ENCODE measurements around the gene MYADML2. TPM values are rescaled to one million over a fixed set of nuclear protein-coding genes. Genes with fewer than 3 reads are reported as not detected.

MYADML2 gene
- total RNA-seq (ENCODE audit: low replicate concordance) = not detected in 2 replicates

GRCh38 chr17:81947189-81947588, at the start of gene MYADML2:
TSS of gene MYADML2 (minus strand) at chr17:81947233. CDS start at chr17:81941741, 5,492 bp downstream.
- no peak within 1 kb of the TSS for H3K4me3 ChIP-seq (ENCODE audit: low read depth, low read length)
- no peak for TF ChIP-seq CTCF (IDR thresholded peaks at IDR 0.05; ENCODE audit: insufficient read depth, low read length)
- no peak for DNase-seq (ENCODE audit: low read depth)

- no peak overlapping the region for H3K4me3 ChIP-seq (ENCODE audit: low read depth, low read length)
- no peak for DNase-seq (ENCODE audit: low read depth)
- TF ChIP-seq CTCF (IDR thresholded peaks at IDR 0.05; ENCODE audit: insufficient read depth, low read length) = no peak
Observed at GRCh38 chr17:81996232-81996756, 49.3 kb upstream of the MYADML2 start.

GRCh38 chr17:81995463-81996231, 48.6 kb upstream of the MYADML2 start:
- no peak overlapping the region for H3K4me3 ChIP-seq (ENCODE audit: low read depth, low read length)
- no peak for TF ChIP-seq CTCF (IDR thresholded peaks at IDR 0.05; ENCODE audit: insufficient read depth, low read length)
- no peak for DNase-seq (ENCODE audit: low read depth)

- TF ChIP-seq CTCF (IDR thresholded peaks at IDR 0.05; ENCODE audit: insufficient read depth, low read length) = no peak
- H3K4me3 ChIP-seq (ENCODE audit: low read depth, low read length) = no peak overlapping the region
- no peak for DNase-seq (ENCODE audit: low read depth)
Observed at GRCh38 chr17:81994593-81995462, 47.8 kb upstream of the MYADML2 start.

GRCh38 chr17:81993729-81994592, 46.9 kb upstream of the MYADML2 start:
- no peak overlapping the region for H3K4me3 ChIP-seq (ENCODE audit: low read depth, low read length)
- no peak for DNase-seq (ENCODE audit: low read depth)
- no peak for TF ChIP-seq CTCF (IDR thresholded peaks at IDR 0.05; ENCODE audit: insufficient read depth, low read length)
